GM19467 (cell line): Measurements from ENCODE around the gene ERN1.

ENCODE experiments used
- ATAC-seq: cut with Tn5 transposase; IDR thresholded peaks from one replicate; pipeline ENCODE4 v1.9.1; 2021; ENCODE audit warnings: mild to moderate bottlenecking, moderate library complexity; ENCODE audit not compliant: unreplicated experiment

Gene ERN1

DNA sequence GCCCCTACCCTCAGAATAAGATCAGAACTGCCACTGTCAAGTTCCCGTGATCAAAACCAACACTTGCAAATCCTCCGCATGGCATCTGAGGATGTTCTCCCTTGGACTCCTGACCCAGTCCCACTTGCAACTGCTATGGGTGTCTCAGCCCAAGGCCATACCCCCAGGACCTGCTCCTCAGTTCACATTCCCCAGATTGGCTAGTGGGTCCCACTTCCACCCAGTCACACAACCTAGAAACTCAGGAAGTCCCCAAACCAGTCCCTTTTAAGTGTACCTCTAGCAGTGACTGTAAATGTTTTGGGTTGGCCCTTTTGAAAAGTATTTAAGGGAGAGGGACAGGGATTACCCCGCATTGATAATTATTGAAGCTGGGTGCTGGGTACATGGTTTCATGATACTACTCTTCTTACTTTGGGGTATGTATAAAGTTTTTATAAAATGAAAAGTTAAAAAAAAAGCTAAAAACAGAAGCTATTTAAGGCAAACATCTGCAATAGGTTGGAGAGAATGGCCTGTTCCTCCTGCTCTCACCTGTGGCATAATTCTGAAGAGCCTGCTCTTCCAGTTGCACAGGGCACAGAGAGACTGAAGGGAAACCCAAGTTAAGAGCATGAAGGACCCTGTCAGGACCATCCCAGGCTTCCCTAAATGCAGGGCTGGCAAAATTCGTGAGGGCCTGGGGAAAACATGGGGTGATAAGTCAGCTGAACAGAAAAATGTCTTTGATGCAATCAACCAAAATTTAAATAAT lies 42.5 kb downstream of the ERN1 start:
- no peak for ATAC-seq

DNA sequence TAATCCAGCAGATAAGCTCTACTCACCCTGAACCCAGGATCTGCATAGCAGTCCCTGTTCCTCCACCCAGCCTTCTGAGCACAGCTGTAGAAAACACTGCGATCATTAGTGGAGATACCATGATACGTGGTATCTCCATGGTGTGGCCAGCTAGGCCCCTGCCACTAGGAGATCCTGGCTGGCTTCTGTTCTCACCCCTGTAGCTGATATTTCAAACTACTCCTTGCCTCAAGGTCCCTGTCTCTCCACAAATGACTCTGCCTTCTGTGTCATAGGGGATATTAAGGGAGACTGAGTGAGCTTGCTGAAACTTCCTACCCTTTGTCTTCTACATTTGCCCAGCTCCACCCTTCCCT lies 44.3 kb downstream of the ERN1 start:
- no peak for ATAC-seq

DNA sequence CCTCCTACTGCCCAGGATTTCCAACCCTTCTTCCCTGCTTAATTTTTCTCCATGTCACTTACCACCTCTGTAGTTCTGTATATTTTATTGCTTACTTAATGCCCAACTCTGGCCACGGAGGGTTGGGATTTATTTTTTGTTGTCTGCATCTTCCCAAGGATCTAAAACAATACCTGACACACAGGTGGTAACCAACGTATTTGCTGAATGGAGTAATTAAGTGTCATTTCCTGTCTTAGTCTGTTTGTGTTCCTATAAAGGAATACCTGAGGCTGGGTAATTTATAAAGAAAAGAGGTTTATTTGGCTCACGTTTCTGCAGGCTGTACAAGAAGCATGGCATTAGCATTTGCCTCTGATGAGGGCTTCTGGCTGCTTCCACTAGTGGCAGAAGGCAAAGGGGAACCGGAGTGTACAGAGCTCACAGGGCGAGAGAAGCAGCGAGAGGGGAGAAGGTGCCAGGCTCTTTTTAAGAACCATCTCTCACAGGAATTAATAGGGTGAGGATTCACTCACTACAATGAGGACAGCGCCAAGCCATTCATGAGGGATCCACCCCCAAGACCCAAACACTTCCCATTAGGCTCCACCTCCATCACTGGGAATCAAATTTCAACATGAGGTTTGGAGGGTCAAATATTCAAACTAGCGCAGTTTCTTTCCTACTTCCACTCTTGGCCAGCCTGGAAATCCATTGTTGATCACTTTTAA lies 44.8 kb downstream of the ERN1 start:
- no peak for ATAC-seq

DNA sequence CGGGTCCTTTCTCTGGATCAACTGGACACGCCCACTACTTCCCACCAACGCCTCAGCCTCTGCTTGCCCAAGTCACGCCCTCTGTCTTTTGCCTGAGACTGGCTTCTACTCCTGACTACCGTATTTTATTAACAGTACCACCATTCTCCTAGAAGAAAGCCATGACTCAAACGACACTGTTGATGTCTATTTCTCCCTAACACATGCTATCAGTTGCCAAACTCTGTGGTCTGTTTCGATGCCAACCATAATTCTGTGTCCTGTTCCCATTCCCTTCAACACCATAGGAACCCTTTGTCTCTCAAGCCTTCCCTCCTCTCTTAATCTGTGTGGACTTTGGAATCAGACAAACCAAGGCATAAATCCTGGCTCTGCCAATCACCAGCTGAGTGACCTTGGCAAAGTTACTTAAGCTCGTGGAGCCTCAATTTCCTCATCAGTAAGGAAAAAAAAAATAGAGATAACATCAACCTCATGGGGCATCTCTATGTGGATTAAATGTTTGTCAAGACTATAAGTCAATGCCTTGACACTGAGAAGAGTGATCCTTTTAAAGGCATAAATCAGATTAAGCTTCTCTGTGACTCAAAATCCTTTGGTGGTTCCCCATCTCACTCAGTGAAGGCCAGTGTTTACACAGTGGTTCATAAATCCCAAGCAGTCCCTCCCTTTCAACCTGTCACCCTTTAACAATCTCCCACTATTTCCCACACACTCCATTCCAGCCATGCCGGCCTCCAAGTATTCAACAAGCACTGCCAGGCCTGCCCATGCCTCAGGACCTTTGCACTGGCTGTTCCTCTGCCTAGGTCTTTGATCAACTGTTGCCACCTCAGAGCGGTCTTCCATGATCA lies 45.6 kb downstream of the ERN1 start:
- ATAC-seq, result no peak

DNA sequence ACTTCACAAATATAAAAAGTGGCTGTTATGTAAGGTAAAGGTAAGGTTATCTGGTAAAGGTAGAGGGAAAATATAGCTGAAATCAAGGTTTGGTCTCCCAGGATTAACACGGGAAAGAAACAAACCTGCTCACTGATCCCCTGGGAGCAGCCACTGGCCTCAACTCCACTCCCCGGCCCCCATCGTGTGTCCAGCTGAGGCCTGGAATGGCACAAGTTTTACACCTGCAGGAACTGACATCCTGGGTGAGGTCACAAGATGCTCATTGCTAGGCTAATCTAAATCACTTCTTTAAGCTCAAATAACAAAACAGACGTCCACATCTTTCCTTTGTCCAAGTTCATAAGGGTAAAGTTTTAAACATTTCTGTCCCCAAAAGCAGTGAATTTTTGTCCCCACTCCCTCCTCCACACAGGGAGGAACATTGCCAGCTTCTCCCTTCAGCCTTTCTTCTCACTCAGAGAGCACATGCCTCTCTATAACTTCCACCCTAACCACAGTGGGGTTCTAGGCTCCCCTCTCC lies 46.3 kb downstream of the ERN1 start:
- ATAC-seq, result no peak

DNA sequence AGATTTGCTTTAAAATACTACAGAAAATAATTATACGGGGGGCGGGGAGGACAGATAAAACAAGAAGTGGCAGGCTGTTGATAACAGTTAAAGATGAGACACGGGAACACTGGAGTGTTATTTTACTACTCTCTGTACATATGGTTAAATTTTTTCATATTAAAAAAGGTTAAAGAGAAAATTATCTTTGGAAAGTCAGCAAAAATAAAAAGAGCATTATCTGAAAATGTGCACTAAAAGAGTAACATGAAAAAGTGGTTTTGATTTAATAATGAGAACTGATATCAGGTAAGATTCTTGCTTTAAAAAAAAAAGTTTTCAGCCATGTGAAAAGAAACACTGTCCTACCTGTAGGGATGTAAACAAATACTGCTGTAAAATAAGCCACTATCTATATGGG lies 46.9 kb downstream of the ERN1 start:
- no peak for ATAC-seq

DNA sequence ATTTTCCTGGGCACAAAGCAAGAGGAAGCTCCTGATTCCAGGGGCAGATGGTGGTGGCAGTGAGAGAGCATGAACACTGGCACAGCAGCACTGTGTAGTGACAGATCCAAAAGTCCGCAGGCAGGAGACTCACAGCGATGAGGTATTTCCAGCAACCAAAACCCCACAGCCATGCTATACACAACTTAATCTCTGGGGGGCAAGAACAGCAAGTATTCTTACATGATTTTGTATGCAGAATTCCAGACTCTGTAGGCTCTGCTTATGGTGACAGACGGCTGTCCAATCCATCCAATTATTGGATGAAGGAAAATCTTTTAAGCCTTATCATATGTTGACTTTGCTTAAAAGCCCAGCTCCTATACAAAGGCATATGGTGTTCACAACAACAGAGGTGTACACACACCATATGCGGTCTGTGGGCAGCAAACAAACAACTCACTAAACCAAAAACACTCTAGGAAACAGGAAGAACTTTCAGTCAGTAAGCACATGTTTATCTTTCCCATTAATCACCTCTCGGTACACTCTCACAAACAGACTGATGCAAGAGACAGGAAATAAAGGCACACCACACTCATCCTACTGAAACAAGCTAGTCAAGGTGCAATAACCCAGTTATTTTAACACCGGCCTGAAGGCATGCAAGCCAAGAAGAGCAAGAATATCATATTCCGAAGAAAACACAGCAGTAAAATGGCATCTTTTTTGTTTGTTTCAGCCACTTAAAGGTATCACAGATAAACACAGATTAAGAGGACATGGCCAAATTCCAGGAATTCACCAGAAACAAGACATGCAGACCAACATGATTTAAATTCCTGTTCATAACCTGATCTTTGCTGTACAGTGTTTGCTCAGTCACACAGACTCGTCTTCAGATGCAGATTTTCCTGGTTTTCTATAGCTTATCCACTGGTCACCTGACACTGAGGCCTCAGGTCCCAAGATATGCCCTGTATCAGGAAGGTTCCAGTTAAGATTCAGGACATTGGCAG lies 47.8 kb downstream of the ERN1 start:
- no peak for ATAC-seq

DNA sequence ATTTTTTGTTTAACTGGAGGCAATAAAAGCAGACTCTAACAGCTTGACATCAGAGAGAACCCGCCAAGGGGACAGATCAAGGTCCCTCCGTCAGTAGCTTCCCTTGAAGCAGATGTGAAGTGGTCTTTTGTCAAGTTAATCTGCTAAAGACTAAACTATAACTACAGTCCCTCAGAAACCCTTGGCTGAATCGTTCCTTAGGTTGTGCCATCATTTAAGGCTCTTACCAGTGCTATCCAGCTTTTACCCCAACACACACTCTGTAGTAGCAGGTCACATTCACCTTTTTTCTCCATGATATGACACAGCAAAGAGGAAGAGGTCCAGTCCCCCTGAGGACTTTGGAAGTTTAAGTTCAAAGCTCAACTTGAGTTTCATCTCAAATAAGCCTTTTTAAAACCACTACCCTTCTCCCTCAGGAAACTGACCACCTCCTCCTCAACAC lies 49.7 kb downstream of the ERN1 start:
- no peak for ATAC-seq

DNA sequence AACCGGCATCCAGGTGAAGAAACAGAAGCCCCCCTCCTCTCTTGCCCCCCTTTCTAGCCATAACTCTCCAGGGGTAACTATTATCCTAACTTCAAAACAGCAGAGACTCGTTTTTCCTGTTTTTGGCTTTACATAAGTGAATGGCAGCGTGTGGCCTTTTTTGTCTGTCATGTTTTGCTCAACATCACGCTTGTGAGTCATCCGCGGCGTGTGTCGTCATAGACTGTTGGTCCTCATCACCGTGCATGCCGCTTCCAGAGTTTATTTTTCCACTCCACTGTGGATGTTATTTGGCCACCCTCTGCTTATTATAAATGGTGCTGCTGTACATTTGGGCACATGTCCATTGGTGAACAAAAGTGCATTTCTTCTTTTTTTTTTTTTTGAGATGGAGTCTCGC lies 52.6 kb downstream of the ERN1 start:
- no peak for ATAC-seq

DNA sequence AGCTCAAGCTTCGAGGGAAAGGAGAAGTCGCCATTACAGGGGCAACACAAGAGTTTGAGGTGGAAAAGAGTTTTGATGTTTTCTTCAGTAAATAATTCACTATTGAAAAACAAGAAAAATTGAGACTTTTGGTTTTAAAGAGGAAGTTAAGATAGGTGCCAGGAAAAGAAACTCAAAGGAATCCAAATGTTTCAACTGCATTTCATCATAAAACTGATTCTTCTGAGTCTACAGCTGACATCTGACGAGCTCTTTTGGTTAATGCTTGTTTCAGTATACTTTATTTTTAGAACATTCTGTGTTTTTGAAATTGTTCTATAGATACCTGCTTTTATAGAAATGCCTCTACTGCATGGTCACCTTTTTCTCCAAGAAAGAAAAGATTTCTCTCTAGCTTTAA lies 54.0 kb downstream of the ERN1 start:
- ATAC-seq, result no peak

DNA sequence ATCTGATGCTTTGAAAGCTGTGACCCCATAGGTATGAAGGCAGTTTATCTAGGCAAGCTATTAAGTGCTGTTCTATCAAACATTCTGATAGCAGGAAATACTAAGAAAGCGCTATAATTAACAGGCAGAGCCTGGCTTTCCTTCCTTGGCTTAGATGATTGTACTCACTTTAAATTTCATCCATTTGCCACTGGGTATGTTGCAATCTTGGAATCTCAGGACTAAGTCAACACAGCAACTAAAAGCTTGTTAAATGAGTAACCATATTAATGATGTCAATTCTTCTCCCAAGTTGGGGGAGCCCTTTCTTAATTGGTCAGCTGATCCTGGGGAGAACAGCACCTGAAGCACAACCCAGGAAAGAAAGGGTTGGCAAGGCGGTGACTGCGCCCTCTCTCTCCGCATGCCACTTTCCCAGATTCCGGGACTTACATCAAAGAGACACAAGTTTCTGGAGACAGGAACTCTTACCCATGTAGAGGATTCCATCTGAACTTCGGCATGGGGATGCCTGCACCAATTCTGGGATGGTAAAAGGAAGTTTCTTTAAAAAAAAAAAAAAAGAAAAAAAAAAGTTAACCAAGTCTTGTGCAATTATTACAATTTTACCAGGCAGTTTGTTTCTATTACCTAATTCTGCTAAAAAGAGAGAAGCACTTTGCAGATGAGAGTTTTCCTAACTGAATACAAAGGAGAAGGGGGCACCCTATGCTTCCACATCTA lies 55.1 kb downstream of the ERN1 start:
- peak; percentile 10 for ATAC-seq

DNA sequence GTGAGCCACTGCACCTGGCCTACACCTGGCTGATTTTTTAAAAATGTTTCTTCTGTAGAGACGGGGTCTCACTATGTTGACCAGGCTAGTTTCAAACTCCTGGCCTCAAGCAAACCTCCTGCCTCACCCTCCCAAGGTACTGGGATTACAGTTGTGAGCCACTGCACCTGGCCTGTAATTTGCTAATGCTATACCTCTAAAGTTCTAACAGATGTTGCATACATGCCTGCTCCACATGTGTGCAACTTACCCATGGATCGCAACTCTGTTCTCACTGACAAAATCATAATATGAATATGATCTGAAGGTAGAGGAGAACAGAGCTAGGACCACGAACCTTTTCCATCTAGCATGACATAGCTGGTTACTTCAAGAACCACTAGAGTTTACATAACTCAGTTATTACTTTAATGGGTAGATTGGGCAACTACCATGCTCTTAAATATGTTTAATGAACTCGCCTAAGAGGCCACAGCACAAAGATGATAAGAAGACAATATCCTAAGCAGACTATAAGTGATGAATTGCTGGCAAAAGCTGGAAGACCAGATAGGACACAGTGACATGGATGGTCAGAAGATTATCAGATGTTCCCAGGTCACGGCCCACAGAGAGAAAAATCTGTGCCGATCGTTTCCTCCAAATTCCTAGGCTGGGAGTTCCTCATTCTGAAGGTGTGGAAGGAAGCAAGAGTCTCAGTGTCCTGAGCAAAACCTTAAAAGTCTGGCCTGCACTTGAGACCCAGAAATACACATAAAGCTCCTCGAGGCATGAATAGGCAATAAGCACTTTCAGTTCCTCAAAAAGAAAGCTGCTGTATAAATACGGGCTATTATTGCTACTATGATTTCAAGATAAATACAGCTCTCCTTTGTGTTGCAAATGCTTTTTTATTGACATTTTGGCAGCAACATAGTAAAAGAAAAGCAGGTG lies 55.9 kb downstream of the ERN1 start:
- ATAC-seq, result peak; percentile 71

DNA sequence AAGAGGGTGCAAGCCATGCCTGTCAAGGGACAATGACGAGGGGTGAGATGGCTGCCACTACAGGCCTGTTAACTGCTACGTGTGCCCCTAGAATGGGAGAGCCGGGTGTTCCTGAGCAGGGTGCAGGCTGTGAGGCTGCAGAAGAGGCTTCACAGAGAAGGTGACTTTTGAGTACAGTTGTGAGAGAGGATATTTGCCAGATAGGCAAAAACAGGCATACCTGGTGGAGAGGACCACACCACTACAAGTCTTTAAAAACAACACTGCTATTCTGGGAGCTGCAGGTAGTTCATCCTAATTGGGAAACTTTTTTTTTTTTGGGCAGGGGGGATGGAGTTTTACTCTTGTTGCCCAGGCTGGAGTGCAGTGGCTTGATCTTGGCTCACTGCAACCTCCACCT lies 58.8 kb downstream of the ERN1 start:
- ATAC-seq, result no peak

DNA sequence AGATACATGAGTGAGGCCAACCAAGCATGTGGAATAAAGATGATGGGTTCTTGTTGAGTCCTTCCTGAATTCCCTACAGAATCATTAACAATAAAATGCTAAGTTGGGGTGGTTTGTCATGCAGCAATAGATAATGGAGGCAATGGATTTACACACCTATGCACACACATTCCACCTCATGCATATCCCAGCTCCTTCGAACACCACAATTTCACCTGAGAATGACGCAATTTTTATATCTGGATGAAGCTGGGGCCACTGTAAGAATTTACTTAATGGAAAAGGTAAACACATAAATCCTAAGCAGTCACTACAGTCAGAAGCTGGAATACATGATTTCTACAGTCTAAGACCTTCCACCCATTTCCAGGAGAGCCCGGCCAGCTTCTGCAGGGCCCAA lies 59.7 kb downstream of the ERN1 start:
- ATAC-seq, result no peak

DNA sequence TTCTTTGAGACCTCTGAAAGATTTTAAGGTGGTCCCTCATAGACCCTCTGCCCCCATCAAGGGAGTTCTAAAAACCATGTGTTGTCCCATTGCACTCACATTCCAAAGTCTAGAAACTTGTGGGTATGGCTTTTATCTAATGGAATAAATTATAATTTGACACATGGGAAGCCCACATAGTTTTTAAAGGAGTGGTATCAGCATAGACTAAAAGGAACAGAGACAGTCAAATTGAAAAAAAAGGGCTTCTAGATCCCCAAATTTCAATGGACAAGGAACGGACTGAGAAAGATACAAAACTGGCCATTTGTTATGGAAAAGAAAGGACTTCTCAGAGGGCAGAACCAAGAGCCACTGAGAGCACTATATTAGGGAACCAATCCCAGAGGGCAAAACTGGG lies 60.8 kb downstream of the ERN1 start:
- ATAC-seq, result no peak

DNA sequence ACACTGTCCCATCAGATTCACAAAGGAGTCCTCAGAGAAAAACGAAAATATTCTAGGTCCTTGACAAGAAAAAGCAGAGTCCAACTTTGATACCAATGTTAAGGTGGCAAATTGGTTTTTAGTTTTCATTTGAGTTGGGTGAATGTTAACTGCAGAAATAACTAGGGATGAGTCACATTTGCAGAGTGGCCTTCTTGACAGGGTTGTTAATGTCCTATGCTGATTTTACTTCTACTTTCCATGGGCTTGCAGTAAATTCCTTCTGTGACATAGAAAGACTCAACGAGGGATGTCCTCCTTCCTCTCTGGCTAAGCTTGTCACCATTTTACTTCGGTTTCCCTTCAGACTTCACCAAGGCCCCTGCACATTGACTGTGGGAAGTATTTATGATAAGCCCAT lies 62.3 kb downstream of the ERN1 start:
- no peak for ATAC-seq

DNA sequence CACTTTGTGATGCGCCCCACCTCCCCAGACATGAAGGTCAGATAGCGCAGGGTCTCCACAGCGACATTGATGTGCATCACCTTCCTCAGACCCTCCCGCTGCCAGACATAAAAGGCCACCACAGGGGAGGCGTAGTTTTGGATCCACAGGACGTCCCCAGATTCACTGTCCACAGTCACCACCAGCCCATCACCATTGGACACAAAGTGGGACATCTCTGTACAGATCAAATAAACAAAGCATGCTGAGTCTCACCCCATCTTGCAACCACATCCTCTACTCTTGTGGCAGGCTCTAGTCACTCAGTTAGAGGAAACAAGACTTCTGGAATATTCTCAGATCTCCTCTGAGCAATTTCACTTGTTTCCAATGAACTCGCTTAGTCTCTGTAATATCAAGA lies 63.2 kb downstream of the ERN1 start:
- no peak for ATAC-seq

DNA sequence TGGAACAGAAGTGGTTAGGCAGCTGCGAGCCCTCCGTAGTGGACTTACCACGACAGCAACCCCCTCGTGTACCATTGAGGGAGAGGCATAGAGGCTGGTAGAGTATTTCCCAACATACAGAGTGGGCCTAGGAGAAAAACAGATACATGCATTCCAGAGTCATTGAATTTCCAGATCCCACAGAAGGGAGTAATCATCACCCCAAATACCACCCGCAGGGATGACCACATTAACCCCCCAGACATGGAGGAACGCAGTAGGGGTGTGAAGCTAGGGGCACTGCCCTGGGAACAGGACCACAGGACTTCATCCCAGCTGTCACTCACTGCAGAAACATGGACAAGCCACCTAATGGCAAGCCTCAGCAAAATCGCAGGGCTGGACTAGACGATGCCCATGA lies 64.8 kb downstream of the ERN1 start:
- ATAC-seq, result no peak

DNA sequence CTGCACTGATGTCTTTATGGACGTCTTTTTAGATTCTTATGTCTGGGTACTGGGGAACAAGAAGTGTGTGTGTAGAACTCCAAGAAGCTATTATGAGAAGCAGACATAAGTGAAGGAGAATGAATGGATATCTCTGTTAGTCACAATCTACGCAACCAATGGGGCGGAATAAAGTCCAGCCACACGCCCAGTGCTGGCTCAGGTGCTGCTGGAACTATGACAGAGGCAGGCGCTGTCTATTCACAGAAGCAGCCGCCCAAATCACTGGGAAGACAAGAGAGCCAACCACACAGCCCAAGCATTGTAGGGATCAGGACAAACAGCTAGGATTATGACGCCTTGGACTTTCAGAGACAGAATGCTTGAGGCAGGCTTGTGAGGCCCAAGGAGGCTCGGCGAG lies 65.6 kb downstream of the ERN1 start:
- no peak for ATAC-seq
